GM06990 (cell line): ENCODE measurements around the gene ATOH1.

ENCODE experiments used
- DNase-seq: peaks from one replicate; pipeline ENCODE4 v3.0.0-alpha.2; 2011; ENCODE audit not compliant: insufficient read length; ENCODE audit errors: extremely low read depth
- H3K27me3 ChIP-seq: replicated peaks from 2 replicates; pipeline ENCODE4 v1.6.0; 2011; ENCODE audit warnings: low read length; ENCODE audit not compliant: control insufficient read depth, insufficient read depth
- H3K36me3 ChIP-seq: 2 replicates; pipeline ENCODE4 v1.5.1; 2011; ENCODE audit warnings: low read length; ENCODE audit not compliant: control insufficient read depth, insufficient read depth
- H3K4me3 ChIP-seq: replicated peaks from 2 replicates; pipeline ENCODE4 v1.5.1; 2011; ENCODE audit warnings: low read depth, mild to moderate bottlenecking, control low read depth, low read length
- TF ChIP-seq, protein P1 (sequence below): IDR thresholded peaks from 2 replicates; pipeline ENCODE4 v1.5.1; 2011; ENCODE audit warnings: low read length, control low read depth, mild to moderate bottlenecking, inconsistent platforms; ENCODE audit not compliant: insufficient read depth, poor library complexity, severe bottlenecking

ATOH1 gene

DNA sequence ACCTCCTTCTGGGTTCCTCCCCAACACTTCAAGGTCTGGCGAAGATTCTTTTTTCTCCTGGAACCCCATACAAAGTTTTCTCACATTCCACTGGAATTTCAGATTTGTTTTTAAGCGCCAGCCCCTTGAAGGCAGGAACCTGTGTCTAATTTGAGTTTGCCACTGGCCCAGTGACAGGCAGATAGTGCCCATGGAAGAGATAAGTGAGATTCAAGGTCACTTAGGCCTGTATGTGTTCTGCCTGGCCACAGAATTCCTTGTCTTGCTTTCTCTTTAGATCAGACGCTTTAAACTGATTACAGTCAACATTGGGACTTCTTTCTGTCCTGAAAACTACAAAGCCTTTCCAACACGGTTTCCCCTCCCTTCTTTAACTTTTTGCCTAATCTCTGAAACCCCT lies 11.2 kb downstream of the ATOH1 start:
- no peak for DNase-seq
- no peak overlapping the region for H3K4me3 ChIP-seq
- H3K27me3 ChIP-seq = no peaks in the 10 kb centered on the region; the same call in 1 of the 2 replicates
- TF ChIP-seq, protein P1, sequence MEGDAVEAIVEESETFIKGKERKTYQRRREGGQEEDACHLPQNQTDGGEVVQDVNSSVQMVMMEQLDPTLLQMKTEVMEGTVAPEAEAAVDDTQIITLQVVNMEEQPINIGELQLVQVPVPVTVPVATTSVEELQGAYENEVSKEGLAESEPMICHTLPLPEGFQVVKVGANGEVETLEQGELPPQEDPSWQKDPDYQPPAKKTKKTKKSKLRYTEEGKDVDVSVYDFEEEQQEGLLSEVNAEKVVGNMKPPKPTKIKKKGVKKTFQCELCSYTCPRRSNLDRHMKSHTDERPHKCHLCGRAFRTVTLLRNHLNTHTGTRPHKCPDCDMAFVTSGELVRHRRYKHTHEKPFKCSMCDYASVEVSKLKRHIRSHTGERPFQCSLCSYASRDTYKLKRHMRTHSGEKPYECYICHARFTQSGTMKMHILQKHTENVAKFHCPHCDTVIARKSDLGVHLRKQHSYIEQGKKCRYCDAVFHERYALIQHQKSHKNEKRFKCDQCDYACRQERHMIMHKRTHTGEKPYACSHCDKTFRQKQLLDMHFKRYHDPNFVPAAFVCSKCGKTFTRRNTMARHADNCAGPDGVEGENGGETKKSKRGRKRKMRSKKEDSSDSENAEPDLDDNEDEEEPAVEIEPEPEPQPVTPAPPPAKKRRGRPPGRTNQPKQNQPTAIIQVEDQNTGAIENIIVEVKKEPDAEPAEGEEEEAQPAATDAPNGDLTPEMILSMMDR = no peak
- no peaks in the 10 kb centered on the region for H3K36me3 ChIP-seq

DNA sequence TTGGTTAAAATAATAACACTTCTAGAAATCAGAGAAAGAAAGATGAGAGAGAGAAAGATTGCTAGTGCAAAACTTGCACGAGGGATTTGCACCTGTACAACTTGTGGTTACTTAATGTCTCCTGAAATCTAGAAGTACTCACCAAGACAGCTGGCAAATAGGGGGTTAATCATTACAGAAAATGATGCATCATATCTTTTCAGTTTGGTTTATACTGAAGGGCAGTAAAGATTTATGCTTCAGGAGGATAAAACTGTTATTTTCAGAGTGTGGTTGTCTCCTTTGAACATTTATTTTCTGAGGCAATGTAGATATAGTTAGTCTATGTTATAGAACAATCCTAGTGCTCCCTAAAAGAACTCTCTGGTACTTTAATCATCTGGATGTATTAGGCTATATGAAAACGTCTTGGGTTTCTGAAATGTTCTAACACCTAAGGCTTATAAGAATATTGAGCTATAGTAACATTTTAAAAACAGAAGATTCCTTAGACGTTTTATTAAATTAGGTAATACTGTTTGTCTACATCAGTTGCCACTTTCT lies 13.3 kb downstream of the ATOH1 start:
- H3K4me3 ChIP-seq = no peak overlapping the region
- DNase-seq = no peak
- H3K36me3 ChIP-seq = no peaks in the 10 kb centered on the region
- no peaks in the 10 kb centered on the region; the same call in 1 of the 2 replicates for H3K27me3 ChIP-seq
- TF ChIP-seq, protein P1 = no peak

DNA sequence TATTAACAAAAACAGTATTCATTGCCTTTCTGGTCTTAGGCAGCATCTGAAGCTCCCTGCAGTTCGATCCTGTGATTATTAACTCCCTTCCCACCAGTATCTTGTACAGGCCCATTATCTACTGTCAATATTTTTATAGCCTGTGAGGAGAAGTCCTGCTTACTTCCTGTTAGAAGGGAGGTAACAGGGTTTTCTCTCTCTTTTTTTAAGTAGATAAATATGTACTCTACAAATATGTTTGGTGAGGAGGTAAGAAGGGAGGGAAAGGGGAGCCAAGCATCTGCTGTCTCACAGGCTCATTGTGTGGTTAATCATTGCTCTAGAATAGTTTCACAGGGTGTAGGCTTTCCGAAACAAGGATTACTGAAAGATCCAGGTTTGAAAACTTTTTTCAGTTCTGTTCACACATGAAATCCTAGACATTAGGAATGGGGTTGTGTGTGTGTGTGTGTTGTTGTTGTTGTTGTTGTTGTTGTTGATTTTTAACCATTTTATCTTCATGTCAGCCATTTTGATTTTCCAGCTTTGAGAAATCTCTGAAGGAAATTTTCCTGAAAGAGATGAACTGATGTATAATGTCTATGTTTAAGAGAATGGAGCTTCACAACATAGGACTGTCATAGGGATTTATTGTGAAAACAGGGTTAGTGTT lies 14.2 kb downstream of the ATOH1 start:
- no peak for DNase-seq
- TF ChIP-seq, protein P1 = no peak
- no peak overlapping the region for H3K4me3 ChIP-seq

DNA sequence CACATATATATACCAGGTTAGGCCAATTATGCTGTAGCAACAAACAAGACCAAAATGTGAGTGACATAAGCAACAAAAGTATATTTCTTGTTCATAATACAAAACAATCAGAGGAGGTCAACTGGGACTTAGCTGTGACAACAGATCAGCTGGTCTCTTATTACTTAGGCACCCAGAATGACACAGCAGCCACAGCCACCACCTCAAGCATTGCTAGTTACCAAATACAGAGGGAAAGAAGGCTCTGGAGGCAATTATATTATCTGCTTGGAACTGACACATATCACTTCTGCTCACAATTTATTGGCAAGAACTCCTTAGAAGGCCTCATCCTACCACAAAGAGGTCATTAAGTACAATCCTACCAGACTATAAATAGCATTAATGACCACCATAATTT lies 15.2 kb downstream of the ATOH1 start:
- no peak for DNase-seq
- Histone ChIP-seq H3K36me3 (no peaks in the 10 kb centered on the region), H3K27me3 (no peaks in the 10 kb centered on the region; the same call in 1 of the 2 replicates), H3K4me3 (no peak overlapping the region)
- TF ChIP-seq, protein P1 = no peak

More for the DNA sequence above, 14.2 kb downstream of the ATOH1 start:
- Histone ChIP-seq H3K36me3 (no peaks in the 10 kb centered on the region), H3K27me3 (no peaks in the 10 kb centered on the region; the same call in 1 of the 2 replicates)

DNA sequence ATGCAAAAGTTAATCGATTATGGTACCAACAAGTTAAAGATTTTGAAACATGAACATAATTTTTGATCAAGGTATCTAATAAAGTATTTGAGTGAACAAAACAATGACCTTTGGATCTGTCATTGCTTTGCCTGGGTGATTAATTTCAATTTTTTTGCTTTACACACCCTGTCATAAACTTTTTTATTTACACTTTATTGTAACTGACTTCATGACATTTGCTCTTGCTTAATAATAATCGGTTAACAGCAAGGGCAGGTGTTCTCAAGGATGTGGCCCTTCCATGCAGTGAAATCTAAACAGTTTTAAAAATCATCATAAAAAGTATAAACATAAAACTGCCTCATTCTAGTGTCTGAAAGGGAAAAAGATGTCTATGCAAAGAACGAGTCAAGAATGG lies 24.1 kb downstream of the ATOH1 start:
- TF ChIP-seq, protein P1 = no peak
- Histone ChIP-seq H3K27me3 (no peaks in the 10 kb centered on the region), H3K4me3 (no peak overlapping the region), H3K36me3 (no peaks in the 10 kb centered on the region)
- DNase-seq = no peak
